K562 (cell line): ENCODE data around the gene ARPP21. TPM values are rescaled to one million over a fixed set of nuclear protein-coding genes. Genes with fewer than 3 reads are reported as not detected.

ENCODE experiments used
- ATAC-seq: fragments of 200-7000 bp; cut with Tn5 transposase; 3 replicates; pipeline ENCODE4 v1.9.1; 2020; ENCODE audit warnings: moderate library complexity
- BruUV-seq: library from RNA; stranded (reverse); fragments of 400-500 nt; replicated peaks from 2 replicates; lab custom pipeline; 2021; lab: Mats Ljungman, UMichigan
- CTCF ChIA-PET: fragments of 300-600 bp; formaldehyde crosslinking; extraction: SDS; loops from one replicate; lab custom pipeline; 2021; ENCODE audit warnings: low intra/inter-chr PET ratio; lab: Yijun Ruan, JAX
- POLR2A ChIA-PET: fragments of 300-600, 350-650 bp; sonication (Branson Sonifier 250); formaldehyde crosslinking; extraction: SDS; loops from one replicate; lab custom pipeline; 2021; ENCODE audit warnings: antibody characterized with exemption, inconsistent platforms; lab: Yijun Ruan, JAX
- DNase-seq, 4 experiments: peaks; one replicate each; pipeline versions ENCODE4 v3.0.0 to v3.0.0-alpha.2; 2011 to 2018; ENCODE audit warnings: low spot score in 3 of 4, mixed read lengths in 3 of 4; ENCODE audit errors: extremely low read depth in 1 of 4
- FAIRE-seq: peaks from 2 replicates; lab custom pipeline; 2011; peaks lifted over from hg19 to GRCh38; lab: Jason Lieb, UNC
- H2AFZ ChIP-seq: 2 replicates; pipeline ENCODE4 v1.6.0; 2011; ENCODE audit warnings: low read depth, low read length, control low read depth, inconsistent platforms
- H3K27ac ChIP-seq: fragments of 200-600 bp; 3 replicates; pipeline ENCODE4 v1.8.0; 2011; ENCODE audit warnings: low read depth, mild to moderate bottlenecking, control low read depth, inconsistent platforms, low read length, moderate library complexity, mixed read lengths; ENCODE audit errors: extremely low read depth
- H3K27me3 ChIP-seq, 2 experiments: fragments of 300-600 bp in 1 of 2; 2 replicates in 1 of 2; 3 replicates in 1 of 2; pipeline versions ENCODE4 v1.6.0 to v1.8.0; 2011; ENCODE audit warnings: inconsistent platforms in 2 of 2, low read length in 2 of 2, mild to moderate bottlenecking in 1 of 2, mixed read lengths in 1 of 2, moderate library complexity in 1 of 2; ENCODE audit not compliant: control insufficient read depth in 2 of 2, insufficient read depth in 2 of 2
- H3K36me3 ChIP-seq: fragments of 300-600 bp; 3 replicates; pipeline ENCODE4 v1.8.0; 2011; ENCODE audit warnings: mild to moderate bottlenecking, low read length, inconsistent platforms; ENCODE audit not compliant: control insufficient read depth, insufficient read depth
- H3K4me1 ChIP-seq, 2 experiments: fragments of 200-600 bp in 1 of 2; replicated peaks in 1 of 2; 2 replicates in 1 of 2; 3 replicates in 1 of 2; pipeline versions ENCODE4 v1.5.1 to v1.8.0; 2011; ENCODE audit warnings: inconsistent platforms in 2 of 2, low read length in 2 of 2, mild to moderate bottlenecking in 1 of 2, mixed read lengths in 1 of 2, moderate library complexity in 1 of 2; ENCODE audit not compliant: control insufficient read depth in 2 of 2, insufficient read depth in 2 of 2
- H3K4me2 ChIP-seq: 2 replicates; pipeline ENCODE4 v1.6.1; 2011; ENCODE audit warnings: low read length, control low read depth, inconsistent platforms, mixed read lengths; ENCODE audit not compliant: insufficient read depth
- H3K4me3 ChIP-seq: fragments of 200-600 bp; sonication (generic), shearing (Covaris generic); 2 replicates; pipeline ENCODE4 v1.5.1; 2016; ENCODE audit warnings: control low read depth, inconsistent platforms
- H3K79me2 ChIP-seq: fragments of 200-600 bp; 3 replicates; pipeline ENCODE4 v1.8.0; 2011; ENCODE audit warnings: low read length, inconsistent platforms; ENCODE audit not compliant: control insufficient read depth, insufficient read depth
- H3K9ac ChIP-seq, 2 experiments: 2 replicates each; pipeline versions ENCODE4 v1.6.0 to v1.6.1; 2011; ENCODE audit warnings: low read depth in 2 of 2, low read length in 2 of 2, control low read depth in 1 of 2, inconsistent platforms in 1 of 2, mild to moderate bottlenecking in 1 of 2, mixed read lengths in 1 of 2; ENCODE audit not compliant: insufficient read depth in 1 of 2
- H3K9me1 ChIP-seq: one replicate; pipeline ENCODE4 v1.6.0; 2011; ENCODE audit warnings: inconsistent platforms, mild to moderate bottlenecking, low read length, moderate library complexity; ENCODE audit not compliant: control insufficient read depth, insufficient read depth
- H3K9me3 ChIP-seq: replicated peaks from 2 replicates; pipeline ENCODE4 v1.5.1; 2011; ENCODE audit warnings: low read depth, low read length, inconsistent platforms; ENCODE audit not compliant: control insufficient read depth, insufficient read depth
- H4K20me1 ChIP-seq: replicated peaks from 2 replicates; pipeline ENCODE4 v1.6.1; 2011; ENCODE audit warnings: low read length, inconsistent platforms, mixed read lengths; ENCODE audit not compliant: control insufficient read depth, insufficient read depth
- CTBP1 ChIP-seq: fragments of 450-650 bp; IDR thresholded peaks from 2 replicates; pipeline ENCODE4 v1.6.1; 2016; ENCODE audit warnings: borderline replicate concordance
- ESRRA ChIP-seq: fragments of 450-650 bp; IDR thresholded peaks from 2 replicates; pipeline ENCODE4 v1.6.1; 2014; ENCODE audit warnings: low read depth, mild to moderate bottlenecking, moderate library complexity, borderline replicate concordance
- GATA2 ChIP-seq: sonication (generic); formaldehyde crosslinking; IDR thresholded peaks from 2 replicates; pipeline ENCODE4 v1.4.0; 2020; ENCODE audit warnings: mild to moderate bottlenecking, missing genetic modification reagents
- HNRNPL ChIP-seq: fragments of 200-400 bp; formaldehyde crosslinking; IDR thresholded peaks from 2 replicates; pipeline ENCODE4 v1.6.1; 2017; ENCODE audit warnings: low read depth, mild to moderate bottlenecking, low read length
- HOXB6 ChIP-seq: fragments of 250-450 bp; sonication (Bioruptor Pico); IDR thresholded peaks from 2 replicates; pipeline ENCODE4 v1.5.1; 2022; ENCODE audit warnings: mild to moderate bottlenecking, borderline replicate concordance
- KLF1 ChIP-seq: fragments of 450-650 bp; IDR thresholded peaks from 2 replicates; pipeline ENCODE4 v1.6.1; 2016; ENCODE audit warnings: missing genetic modification characterization, missing compliant biosample characterization
- ZKSCAN1 ChIP-seq: fragments of 150-350 bp; IDR thresholded peaks from 2 replicates; pipeline ENCODE4 v1.6.1; 2016; ENCODE audit warnings: low read depth, low read length
- ZKSCAN8 ChIP-seq: fragments of 200-800 bp; sonication (Bioruptor generic); IDR thresholded peaks from 2 replicates; pipeline ENCODE4 v1.6.1; 2016; ENCODE audit warnings: missing genetic modification characterization, missing compliant biosample characterization
- ZNF134 ChIP-seq: fragments of 250-450 bp; sonication (Bioruptor Pico); conservative IDR thresholded peaks from 2 replicates; pipeline ENCODE4 v1.4.0; 2020
- WGBS: fragments of 100-300 bp; shearing (Covaris generic); methylation state at CpG from one replicate; pipeline ENCODE4 v1.1.6; 2016; ENCODE audit warnings: low coverage, mixed read lengths; ENCODE audit not compliant: insufficient coverage; ENCODE audit errors: missing lambda C conversion rate; 5-methylcytosine and 5-hydroxymethylcytosine counted together
- in situ Hi-C: fragments of 300-500 bp; cut with MboI; formaldehyde crosslinking; loops from 4 replicates; pipeline ENCODE4 v1.15.0; 2018; ENCODE audit warnings: inconsistent platforms, mixed read lengths
- intact Hi-C: fragments of 100-400 bp; cut with micrococcal nuclease; formaldehyde crosslinking; loops from 2 replicates; pipeline ENCODE4 v1.14.2; 2022
- polyA plus RNA-seq, 8 experiments: library from polyadenylated mRNA; depleted of rRNA in 4 of 8; stranded (reverse) in 5 of 8; unstranded in 3 of 8; fragments of >200 nt; fragmentation: Nextera tagmentation in 2 of 8; fragmentation: Illumina TruSeq in 1 of 8; extraction: Ambion mirVana in 2 of 8; extraction: Trizol in 1 of 8; gene quantifications; 2 replicates each; pipeline versions ENCODE4 v1.2.1 to v1.2.3, GENCODE V29; 2011 to 2014; ENCODE audit warnings: inconsistent platforms in 1 of 8, missing spikeins in 1 of 8
- total RNA-seq, 7 experiments: library from RNA; depleted of rRNA in 6 of 7; stranded (reverse); fragments of >200 nt in 6 of 7; fragmentation: Illumina TruSeq in 2 of 7; extraction: Trizol in 2 of 7; gene quantifications; 2 replicates each; pipeline versions ENCODE4 v1.2.1 to v1.2.3, GENCODE V29; 2011 to 2021; ENCODE audit warnings: low replicate concordance in 1 of 7

The ARPP21 gene
- total and polyA plus RNA-seq, 9 of the 15 experiments (the other 6 are each of a cell fraction or from before 2014, with no cell fraction given): not detected

- H3K27ac ChIP-seq: no peak overlapping the region
- ChIA-PET CTCF (no interaction called here), POLR2A (no interaction called here)
- no peaks in the 10 kb centered on the region for H3K9me1 ChIP-seq
- H3K4me2 ChIP-seq: no peak overlapping the region
- H3K36me3 ChIP-seq: no peaks in the 10 kb centered on the region
- H2AFZ ChIP-seq: no peak overlapping the region
- H3K4me1 ChIP-seq: no peaks in the 10 kb centered on the region
- TF ChIP-seq ZKSCAN8 (CRISPR knock-in tag) (no peak), ZKSCAN1 (no peak), GATA2 (CRISPR knock-in tag) (no peak), KLF1 (tag) (no peak), CTBP1 (no peak), HOXB6 (no peak), HNRNPL (no peak), ZNF134 (no peak), ESRRA (no peak)
- no peaks in the 10 kb centered on the region for H3K27me3 ChIP-seq
- H3K79me2 ChIP-seq: no peaks in the 10 kb centered on the region
- 0% methylated on average over 5 of the region's 5 CpGs for WGBS
- DNase-seq (no peak), FAIRE-seq (no peak), ATAC-seq (no peak)
- in situ Hi-C loops (no loop called here), intact Hi-C loops (no loop called here)
- no peaks in the 10 kb centered on the region; the same call in 1 of the 2 replicates for H3K9me3 ChIP-seq
- no peak overlapping the region for H3K4me3 ChIP-seq
- no peaks in the 10 kb centered on the region for H4K20me1 ChIP-seq
- no peak overlapping the region for H3K9ac ChIP-seq
- no TSS peak for BruUV-seq
Measured at GRCh38 chr3:35680866-35681650, 41.7 kb downstream of the ARPP21 start.
